Endothelial cell of umbilical vein (primary cell): ENCODE results near the gene HIVEP3.

Source experiments
- EZH2 ChIP-seq: IDR thresholded peaks from 2 replicates; pipeline ENCODE4 v1.6.1; 2012; ENCODE audit warnings: borderline replicate concordance, low read depth, mild to moderate bottlenecking, moderate library complexity, low read length, inconsistent platforms; ENCODE audit not compliant: severe bottlenecking
- GATA2 ChIP-seq: IDR thresholded peaks from 2 replicates; pipeline ENCODE4 v1.7.0; 2011; ENCODE audit warnings: low read depth, mild to moderate bottlenecking, moderate library complexity, mixed read lengths, low read length; ENCODE audit not compliant: insufficient read length, insufficient read depth
- JUN ChIP-seq: IDR thresholded peaks from 2 replicates; pipeline ENCODE4 v1.6.1; 2011; ENCODE audit warnings: borderline replicate concordance, low read depth; ENCODE audit not compliant: insufficient read length, insufficient read depth
- MYC ChIP-seq: IDR thresholded peaks from one replicate; pipeline ENCODE4 v1.6.1; 2011; ENCODE audit warnings: mild to moderate bottlenecking, low read depth, low read length
- POLR2A ChIP-seq: IDR thresholded peaks from 2 replicates; pipeline ENCODE4 v1.6.1; 2012; ENCODE audit warnings: low read depth, mild to moderate bottlenecking, control low read depth, low read length
- POLR2AphosphoS5 ChIP-seq: IDR thresholded peaks from 2 replicates; pipeline ENCODE4 v1.6.1; 2012; ENCODE audit warnings: low read depth, mild to moderate bottlenecking, control low read depth, low read length, moderate library complexity; ENCODE audit not compliant: insufficient read depth
- TF ChIP-seq, protein P1 (sequence below), 2 donors: IDR thresholded peaks; 1 replicate in 1 of 2; 2 replicates in 1 of 2; pipeline ENCODE4 v1.5.1; 2011; ENCODE audit warnings: low read length in 2 of 2, mild to moderate bottlenecking in 2 of 2, moderate library complexity in 2 of 2, control low read depth in 1 of 2, inconsistent platforms in 1 of 2, low read depth in 1 of 2; ENCODE audit not compliant: insufficient read depth in 1 of 2; ENCODE audit errors: extremely low read depth in 1 of 2
- TF ChIP-seq, protein P2 (sequence below): IDR thresholded peaks from 2 replicates; pipeline ENCODE4 v1.6.1; 2011; ENCODE audit not compliant: insufficient read depth, insufficient read length

DNA sequence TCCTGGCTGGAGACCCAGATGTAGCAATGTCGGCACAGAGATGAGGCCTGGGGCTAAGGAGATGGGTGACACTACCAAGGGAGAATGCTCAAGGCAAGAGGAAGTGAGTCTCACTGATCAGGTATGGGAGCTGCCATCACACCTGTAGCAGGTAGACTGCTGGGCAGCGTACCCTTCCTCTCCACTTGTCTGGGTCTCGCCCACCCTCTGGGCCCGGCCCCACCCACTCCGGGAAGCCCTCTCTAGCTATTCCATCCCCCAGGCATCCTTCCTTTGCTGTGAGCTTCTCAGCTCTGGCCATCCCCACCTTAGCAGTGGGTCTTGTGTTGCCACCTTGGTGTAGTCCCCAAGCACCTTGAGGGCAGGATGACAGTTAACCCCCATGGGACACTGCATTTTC lies 346.5 kb downstream of the HIVEP3 start:
- TF ChIP-seq, protein P1, sequence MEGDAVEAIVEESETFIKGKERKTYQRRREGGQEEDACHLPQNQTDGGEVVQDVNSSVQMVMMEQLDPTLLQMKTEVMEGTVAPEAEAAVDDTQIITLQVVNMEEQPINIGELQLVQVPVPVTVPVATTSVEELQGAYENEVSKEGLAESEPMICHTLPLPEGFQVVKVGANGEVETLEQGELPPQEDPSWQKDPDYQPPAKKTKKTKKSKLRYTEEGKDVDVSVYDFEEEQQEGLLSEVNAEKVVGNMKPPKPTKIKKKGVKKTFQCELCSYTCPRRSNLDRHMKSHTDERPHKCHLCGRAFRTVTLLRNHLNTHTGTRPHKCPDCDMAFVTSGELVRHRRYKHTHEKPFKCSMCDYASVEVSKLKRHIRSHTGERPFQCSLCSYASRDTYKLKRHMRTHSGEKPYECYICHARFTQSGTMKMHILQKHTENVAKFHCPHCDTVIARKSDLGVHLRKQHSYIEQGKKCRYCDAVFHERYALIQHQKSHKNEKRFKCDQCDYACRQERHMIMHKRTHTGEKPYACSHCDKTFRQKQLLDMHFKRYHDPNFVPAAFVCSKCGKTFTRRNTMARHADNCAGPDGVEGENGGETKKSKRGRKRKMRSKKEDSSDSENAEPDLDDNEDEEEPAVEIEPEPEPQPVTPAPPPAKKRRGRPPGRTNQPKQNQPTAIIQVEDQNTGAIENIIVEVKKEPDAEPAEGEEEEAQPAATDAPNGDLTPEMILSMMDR (IDR thresholded peaks at IDR 0.05; ENCODE audit: extremely low read depth in 1 of 2, insufficient read depth in 1 of 2, low read depth in 1 of 2, low read length in 2 of 2), result no peak
- TF ChIP-seq POLR2A, result no peak
- no peak for TF ChIP-seq POLR2AphosphoS5
- TF ChIP-seq, protein P2, sequence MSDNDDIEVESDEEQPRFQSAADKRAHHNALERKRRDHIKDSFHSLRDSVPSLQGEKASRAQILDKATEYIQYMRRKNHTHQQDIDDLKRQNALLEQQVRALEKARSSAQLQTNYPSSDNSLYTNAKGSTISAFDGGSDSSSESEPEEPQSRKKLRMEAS, result no peak
- no peak for TF ChIP-seq EZH2
- TF ChIP-seq MYC, result no peak
- TF ChIP-seq JUN, result no peak
- TF ChIP-seq GATA2, result no peak
